Posterior vena cava (tissue), 2 donors: ENCODE results near the gene FBXL20. TPM values are rescaled to one million over a fixed set of nuclear protein-coding genes. Genes with fewer than 3 reads are reported as not detected.
A peak's percentile ranks its signal among the peaks of the same experiment; 100 is the strongest.
"Not testable (repeated sequence)": the region's sequence is repeated elsewhere in the genome, so short reads cannot be mapped to it uniquely, and the experiment has no call there.

Source experiments
- DNase-seq: peaks from one replicate; pipeline ENCODE4 v3.0.0-alpha.2; 2020; ENCODE audit warnings: low spot score
- intact Hi-C, 2 donors: fragments of 100-400 bp; cut with DNase I; formaldehyde crosslinking; loops; one replicate each; pipeline versions ENCODE4 v1.14.1 to v1.14.2; 2022 to 2023
- long read RNA-seq, 2 donors: library from polyadenylated mRNA; unstranded; transcript quantifications; one replicate each; pipeline ENCODE4 v2.0.0, GENCODE V29; 2020 to 2021
- total RNA-seq, 2 donors: library from RNA; stranded (reverse); fragmentation: NEBNext Ultra II Directional; extraction: Animal tissue kit (Norgen Biotek cat#: 25700); gene quantifications; one replicate each; pipeline ENCODE4 v1.2.1, GENCODE V29; 2021
- donor health status: DM: yes; HTN: yes; CAD: no.
- donor health status: DM: yes; HTN: yes; CAD: no.

Gene FBXL20
- 10 to 100 TPM; 13.7 to 15.4 TPM for total RNA-seq
- long read RNA-seq, donor 1, full-length matches to known transcripts: 1 of 7 reads
- long read RNA-seq, donor 1, partial matches to known transcripts: 1 of 7 reads
- long read RNA-seq, donor 1, other reads (novel, unspliced or antisense): 5 of 7 reads
- long read RNA-seq, donor 2, full-length matches to known transcripts: 1 of 9 reads
- long read RNA-seq, donor 2, partial matches to known transcripts: 1 of 9 reads
- long read RNA-seq, donor 2, other reads (novel, unspliced or antisense): 7 of 9 reads

- peak; percentile 98 for DNase-seq
Measured at GRCh38 chr17:39401412-39402243, at the start of gene FBXL20. Gene FBXL20, minus strand, starts transcription at chr17:39401626. Its CDS starts 224 bp downstream, at chr17:39401402.

DNA sequence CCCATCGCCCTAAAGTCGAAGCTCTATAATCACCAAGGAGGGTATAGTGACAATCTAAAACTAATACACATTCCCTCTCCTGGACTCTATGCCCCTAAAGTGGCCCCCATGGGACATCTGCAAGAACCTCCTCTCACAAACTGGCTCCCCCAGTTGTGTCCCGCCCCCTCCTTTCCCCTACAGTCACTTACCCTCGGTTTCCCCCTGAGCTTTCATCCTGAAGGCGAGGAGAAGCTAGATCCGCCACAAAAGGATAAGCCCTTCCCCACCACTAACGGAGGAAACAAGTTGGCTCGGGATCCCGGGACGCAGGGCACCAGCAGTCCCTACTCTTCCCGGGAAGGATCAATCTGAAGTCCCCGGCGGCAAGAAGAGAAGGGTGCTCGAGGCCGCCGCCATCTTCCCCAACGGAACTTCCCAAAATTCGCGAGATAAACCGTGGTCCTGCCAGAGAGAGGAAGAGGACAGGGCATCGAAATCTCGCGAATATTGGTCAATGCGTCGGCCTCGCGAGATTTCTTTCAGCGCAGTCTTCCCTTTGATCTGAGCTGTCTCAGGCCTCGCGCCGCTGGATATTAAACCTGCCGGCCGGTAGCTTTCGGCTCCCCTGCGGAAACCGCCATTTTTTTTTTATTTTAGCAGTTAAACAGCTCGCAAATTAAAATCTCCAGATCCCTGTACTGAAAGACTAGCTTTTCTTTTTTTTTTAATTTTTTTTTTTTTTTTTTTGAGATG lies 49.6 kb upstream of the FBXL20 start, which contains the start of gene MED1:
Gene MED1 (minus strand): TSS at position 417 of the 735 bp plus-strand sequence. CDS start 201 bp downstream, at position 216.
- intact Hi-C loops: no loop called here

More at GRCh38 chr17:39401412-39402243, at the start of gene FBXL20:
- intact Hi-C loops: loop anchor here in 1 of 2 donors (10.0 kb wide), 1 partner anchor 127 kb away; no protein-coding TSS in a partner anchor

GRCh38 chr17:39450051-39450450 lies 48.6 kb upstream of the FBXL20 start:
- peak; percentile 55 for DNase-seq
- intact Hi-C loops: no loop called here

More for the DNA sequence above, 49.6 kb upstream of the FBXL20 start, which contains the start of gene MED1:
- peak; percentile 97 for DNase-seq

- DNase-seq: no peak
- intact Hi-C loops: no loop called here
Measured at GRCh38 chr17:39447561-39447960, 46.1 kb upstream of the FBXL20 start.

GRCh38 chr17:39443326-39443725 lies 41.9 kb upstream of the FBXL20 start:
- intact Hi-C loops: no loop called here
- DNase-seq: no peak

GRCh38 chr17:39439868-39440267 lies 38.4 kb upstream of the FBXL20 start:
- intact Hi-C loops: loop anchor here in 1 of 2 donors (2.0 kb wide), 1 partner anchor 59 kb away; no protein-coding TSS in a partner anchor
- not testable (repeated sequence) for DNase-seq

DNA sequence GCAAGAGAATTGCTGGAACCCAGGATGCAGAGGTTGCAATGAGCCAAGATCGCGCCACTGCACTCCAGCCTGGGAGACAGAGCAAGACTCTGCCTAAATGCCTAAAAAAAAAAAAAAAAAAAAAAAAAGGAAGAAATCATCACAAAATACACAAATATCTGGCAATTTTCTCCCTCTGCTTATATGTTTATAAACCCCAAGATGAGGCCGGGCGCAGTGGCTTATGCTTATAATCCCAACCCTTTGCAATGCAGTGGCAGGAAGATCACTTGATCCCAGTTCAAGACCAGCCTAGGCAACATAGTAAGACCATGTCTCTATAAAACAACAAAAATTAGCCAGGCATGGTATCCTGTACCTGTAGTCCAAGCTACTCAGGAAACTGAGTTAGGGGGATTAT lies 28.2 kb upstream of the FBXL20 start:
- intact Hi-C loops: no loop called here
- DNase-seq: no peak

GRCh38 chr17:39416141-39416540 lies 14.7 kb upstream of the FBXL20 start:
- DNase-seq: no peak
- intact Hi-C loops: no loop called here

DNA sequence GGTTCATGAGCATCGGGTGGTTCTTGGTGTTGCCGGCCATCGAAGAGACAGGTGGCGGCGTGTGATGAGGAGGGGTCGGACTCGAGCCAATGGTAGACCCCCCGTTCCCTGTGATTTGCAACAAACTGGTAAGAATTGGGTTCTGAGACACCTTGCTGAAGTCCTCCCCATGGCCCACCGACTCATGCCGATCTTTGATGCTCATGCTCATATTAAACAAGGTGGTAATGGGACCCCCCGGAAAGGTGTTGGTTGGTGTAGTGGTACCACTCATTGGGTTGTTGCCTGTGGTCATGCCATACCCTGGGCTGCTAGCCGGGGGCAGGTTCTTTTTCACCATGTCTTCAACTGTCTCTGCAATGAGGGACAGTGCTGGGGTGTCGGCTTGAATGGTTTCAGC lies 8.9 kb upstream of the FBXL20 start:
- DNase-seq: no peak
- intact Hi-C loops: no loop called here

DNA sequence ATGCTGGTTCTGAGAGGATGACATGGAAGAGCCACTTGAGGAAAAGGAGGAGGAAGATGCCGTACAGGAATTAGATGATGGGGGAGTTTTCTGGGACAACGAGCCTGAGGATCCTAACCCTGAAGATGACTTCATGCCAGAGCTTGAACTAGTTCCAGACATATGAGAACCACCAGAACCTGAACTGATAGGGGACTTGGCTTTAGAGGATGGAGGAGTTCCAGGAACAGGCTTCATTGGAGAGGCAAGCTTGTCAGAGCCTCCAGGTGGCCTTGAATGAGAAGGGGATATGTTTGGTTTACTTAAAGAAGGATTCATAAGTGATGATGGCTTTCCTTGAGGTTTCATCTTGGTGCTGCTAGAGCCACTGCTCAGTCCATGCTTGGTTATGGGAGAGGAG lies 6.9 kb upstream of the FBXL20 start:
- DNase-seq: no peak
- intact Hi-C loops: loop anchor here in 1 of 2 donors (10.0 kb wide), 1 partner anchor 134 kb away; no protein-coding TSS in a partner anchor

GRCh38 chr17:39406951-39407350 lies 5.5 kb upstream of the FBXL20 start:
- intact Hi-C loops: loop anchor here in 1 of 2 donors (10.0 kb wide), 1 partner anchor 132 kb away; no protein-coding TSS in a partner anchor
- no peak for DNase-seq

DNA sequence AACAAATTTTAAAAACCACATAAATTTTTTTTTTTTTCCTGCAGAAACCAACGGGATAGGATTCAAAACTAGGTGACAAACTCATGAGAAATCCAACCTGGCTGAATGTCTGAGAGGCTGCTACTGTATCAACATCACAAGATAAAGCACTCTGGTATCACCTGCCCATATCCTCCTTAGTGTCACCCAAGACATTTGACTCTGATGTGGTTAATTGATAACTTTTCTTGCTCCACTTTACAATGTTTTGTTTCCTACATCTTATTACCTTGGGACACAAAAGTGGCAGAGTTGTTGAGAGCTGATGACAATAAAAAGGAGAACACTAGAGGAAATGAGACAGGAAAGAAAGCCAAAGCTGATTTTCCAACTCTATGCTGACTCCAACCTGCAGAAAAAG lies 4.0 kb upstream of the FBXL20 start:
- intact Hi-C loops: loop anchor here in 1 of 2 donors (10.0 kb wide), 1 partner anchor 131 kb away; no protein-coding TSS in a partner anchor
- DNase-seq: no peak

DNA sequence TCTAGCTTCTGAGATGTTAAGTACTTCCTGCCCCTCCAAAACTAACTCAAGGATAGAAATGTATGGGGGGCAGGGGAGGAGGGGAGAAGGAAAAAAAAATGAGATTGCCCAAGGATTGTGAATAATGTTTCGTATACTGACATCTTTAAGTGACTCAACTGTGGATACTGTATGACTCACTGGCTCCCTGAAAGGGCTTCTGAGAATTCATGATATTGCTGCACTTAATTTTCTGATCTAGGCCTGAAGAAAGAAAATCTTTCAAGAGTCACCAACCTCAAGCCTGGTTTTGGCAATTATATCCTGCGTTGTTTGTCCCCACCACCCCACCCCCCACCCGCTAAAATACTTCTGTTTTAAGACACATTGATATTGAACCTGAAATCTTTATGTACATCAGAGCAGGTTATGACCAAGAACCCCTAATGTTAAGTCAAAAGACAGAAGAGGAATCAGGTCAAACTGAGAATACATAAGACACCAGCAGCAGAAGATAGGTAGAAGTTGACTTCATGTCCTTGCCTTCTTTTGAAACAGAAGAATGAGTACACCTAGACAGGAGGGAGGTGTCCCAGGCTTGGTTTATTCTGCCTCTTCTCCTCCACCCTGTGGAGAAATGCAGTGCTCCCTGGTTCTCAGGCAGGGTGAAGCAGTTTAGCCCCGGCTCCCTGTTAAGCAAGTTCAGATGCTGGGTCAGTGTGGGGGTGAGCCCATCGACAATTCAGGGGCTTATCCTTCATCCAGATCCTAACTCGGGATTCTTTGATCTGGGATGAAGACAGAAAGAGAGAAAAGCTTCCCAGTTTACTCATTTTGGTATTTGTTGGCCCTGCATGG lies 3.3 kb upstream of the FBXL20 start:
- intact Hi-C loops: loop anchor here in 1 of 2 donors (10.0 kb wide), 1 partner anchor 130 kb away; no protein-coding TSS in a partner anchor
- no peak for DNase-seq

- no peak for DNase-seq
- intact Hi-C loops: loop anchor here in 1 of 2 donors (10.0 kb wide), 1 partner anchor 128 kb away; no protein-coding TSS in a partner anchor
Measured at GRCh38 chr17:39402890-39403605, 1.6 kb upstream of the FBXL20 start.

- DNase-seq: peak; percentile 97
- intact Hi-C loops: loop anchor here in 1 of 2 donors (10.0 kb wide), 1 partner anchor 128 kb away; no protein-coding TSS in a partner anchor
Measured at GRCh38 chr17:39402244-39402889, 941 bp upstream of the FBXL20 start.

GRCh38 chr17:39400547-39401411 lies 647 bp downstream of the FBXL20 start:
- peak; percentile 81 for DNase-seq
- intact Hi-C loops: loop anchor here in 1 of 2 donors (10.0 kb wide), 1 partner anchor 126 kb away; no protein-coding TSS in a partner anchor
